ENCODE results near the gene ITCH.

- TF ChIP-seq CTCF (IDR thresholded peaks at IDR 0.05; ENCODE audit: poor library complexity) (no peak), EZH2 (IDR thresholded peaks at IDR 0.05; ENCODE audit: borderline replicate concordance) (no peak), EZH2phosphoT487 (IDR thresholded peaks at IDR 0.05; ENCODE audit: low read depth, severe bottlenecking, unreplicated experiment) (no peak)
Observed at GRCh38 chr20:34435589-34435988, 72.5 kb downstream of the ITCH start.
